Glomerular visceral epithelial cell (primary cell): ENCODE data around the gene MAP3K3.

Source experiments
- DNase-seq: peaks from one replicate; pipeline ENCODE4 v3.0.0-alpha.2; 2016; ENCODE audit errors: extremely low spot score

Gene MAP3K3

DNA sequence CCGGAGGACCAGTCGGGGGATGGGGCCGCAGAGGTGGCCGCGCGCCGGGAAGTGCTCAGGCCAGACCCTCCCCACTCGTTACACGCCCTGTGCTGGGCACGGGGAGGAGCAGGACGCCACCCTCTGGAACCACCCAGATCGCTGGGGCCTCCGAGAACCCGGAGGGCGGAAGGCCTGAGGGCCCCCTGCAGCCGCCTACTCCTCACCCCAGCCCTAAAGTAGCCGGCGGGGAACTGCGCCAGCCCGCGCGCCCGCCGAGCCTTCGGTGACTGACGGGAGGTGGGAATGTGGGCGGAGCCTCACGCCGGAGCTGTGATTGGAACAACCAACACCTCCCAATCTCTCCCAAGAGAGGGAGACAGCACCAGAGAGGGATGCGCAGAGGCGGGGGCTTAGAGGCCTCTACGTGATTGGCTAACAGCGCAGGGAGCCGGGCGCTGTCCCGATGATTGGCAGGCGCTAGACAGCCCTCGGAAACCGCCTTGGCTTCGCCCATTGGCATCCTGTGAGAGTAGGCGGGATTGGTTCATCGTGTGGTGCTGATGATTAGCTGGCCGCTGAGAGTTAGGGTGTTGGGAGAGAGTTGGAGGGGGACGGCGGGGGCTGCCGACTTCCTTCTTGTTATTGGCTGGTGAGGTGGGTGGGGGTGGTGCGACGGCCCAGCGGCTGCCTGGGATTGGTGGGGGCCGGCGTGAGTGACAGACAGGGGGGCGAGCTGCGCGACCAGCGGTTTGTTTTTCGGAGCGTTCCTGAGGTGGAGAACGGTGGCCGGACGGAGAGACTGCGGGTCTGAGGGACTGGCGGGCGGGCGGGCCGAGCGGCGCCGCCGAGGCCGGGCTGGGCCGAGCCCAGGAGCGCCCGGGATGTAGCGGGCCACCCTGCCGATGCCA, at the start of gene MAP3K3:
TSS of gene MAP3K3 (plus strand) at position 734 of the 890 bp plus-strand sequence. CDS start 343 bp downstream, outside the sequence.
- DNase-seq: peak; percentile 100

DNA sequence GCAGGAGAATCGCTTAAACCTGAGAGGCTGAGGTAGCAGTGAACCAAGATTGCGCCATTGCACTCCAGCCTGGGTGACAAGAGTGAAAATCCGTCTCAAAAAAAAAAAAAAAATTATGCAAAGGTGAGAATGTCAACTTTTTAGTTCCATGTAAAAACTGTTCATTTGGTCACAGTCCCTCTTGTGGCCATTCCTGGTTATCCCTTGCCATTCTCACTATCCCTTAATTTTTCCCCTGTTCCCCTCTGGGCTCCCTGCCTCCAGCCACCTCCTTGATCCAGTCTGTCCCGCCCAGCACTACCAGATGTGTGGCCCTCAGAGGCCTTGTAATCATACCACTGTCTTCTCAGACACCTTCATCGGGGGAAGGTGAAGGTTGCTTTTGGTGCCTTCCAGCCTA, 48.6 kb upstream of the MAP3K3 start:
- no peak for DNase-seq

DNA sequence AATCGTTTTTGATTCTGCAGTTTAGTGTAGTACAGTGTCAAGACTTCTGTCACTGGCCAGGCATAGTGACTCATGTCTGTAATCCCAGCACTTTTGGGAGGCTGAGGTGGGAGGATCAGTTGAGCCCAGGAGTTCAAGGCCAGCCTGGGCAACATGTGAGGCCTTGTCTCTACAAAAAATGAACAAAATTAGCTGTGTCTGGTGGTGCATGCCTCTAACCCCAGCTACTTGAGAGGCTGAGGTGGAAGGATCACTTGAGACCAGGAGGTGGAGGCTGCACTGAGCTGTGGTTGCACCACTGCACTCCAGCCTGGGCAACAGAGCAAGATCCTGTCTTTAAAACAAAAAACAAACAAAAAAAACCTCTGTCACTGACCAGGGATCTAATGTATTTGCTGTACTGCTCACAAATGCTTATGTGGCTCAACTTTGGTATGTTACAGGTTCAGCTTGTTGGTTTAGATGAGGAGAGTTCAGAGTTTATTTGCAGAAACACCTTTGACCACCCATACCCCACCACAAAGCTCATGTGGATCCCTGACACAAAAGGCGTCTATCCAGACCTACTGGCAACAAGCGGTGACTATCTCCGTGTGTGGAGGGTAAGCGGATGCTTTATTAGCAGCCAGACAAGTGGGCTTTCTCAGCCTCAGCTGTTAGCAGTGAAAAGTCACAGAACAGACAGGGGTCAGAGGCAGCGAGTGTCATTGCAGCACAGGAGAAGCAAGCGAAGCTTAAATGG, 44.0 kb upstream of the MAP3K3 start:
- no peak for DNase-seq

DNA sequence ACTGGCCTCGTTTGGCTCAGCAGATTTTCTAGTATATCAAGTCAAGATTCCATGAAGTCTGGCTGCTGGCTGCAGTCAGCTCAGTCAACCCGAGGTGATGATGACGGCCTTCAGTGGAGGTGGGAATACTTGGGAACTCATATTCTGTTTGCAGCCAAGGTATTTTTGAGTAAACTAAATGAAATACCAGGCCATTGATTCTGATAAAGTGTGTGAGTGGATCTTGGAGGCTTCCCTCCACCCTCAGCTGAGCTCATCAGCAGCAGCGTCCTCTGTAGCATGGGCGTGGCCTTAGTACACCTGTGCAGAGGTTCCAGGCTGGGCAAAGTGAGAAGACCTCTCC, 43.5 kb upstream of the MAP3K3 start:
- no peak for DNase-seq

DNA sequence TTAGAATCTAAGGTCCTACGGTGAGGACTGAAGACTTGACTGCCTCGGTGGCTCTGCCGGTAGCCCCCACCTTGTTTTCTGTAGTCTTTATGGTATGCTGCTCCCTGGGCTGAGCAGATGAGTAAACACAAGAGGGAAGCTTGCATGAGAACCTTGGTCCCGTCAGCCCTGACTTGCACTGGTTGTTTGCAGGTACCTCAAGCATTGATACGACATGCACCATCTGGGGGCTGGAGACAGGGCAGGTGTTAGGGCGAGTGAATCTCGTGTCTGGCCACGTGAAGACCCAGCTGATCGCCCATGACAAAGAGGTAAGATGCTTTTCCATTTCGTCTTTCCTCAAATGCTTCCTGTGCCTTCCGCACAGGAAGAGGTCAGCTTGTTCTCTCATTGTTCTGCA, 42.6 kb upstream of the MAP3K3 start:
- no peak for DNase-seq

DNA sequence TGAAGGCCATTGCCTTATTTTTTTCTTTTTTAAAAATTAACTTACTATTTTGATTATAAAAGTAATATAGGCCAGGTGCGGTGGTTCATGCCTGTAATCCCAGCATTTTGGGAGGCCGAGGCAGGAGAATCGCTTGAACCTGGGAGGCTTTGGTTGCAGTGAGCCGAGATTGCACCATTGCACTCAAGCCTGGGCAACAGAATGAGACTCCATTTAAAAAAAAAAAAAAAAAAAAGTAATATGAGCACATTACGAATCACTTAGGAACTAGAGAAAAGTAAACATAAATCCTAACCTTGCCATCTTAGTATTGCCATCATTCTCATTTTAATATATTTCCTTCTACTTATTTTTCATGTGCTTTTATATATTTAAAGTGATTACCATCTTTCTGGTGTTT, 34.4 kb upstream of the MAP3K3 start:
- DNase-seq: no peak

DNA sequence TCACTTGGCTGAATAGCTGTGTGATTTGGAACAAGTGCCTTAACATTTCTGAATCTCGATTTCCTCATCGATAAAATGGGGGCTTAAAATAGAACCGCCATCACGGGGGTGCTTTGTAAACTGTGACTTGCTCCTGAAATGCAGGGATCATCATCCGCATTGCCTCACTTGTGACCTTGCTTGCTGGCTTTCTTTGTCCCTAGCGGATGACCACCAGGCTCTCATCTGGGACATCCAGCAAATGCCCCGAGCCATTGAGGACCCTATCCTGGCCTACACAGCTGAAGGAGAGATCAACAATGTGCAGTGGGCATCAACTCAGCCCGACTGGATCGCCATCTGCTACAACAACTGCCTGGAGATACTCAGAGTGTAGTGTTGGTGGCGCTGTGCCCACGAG, 33.4 kb upstream of the MAP3K3 start:
- DNase-seq: no peak

DNA sequence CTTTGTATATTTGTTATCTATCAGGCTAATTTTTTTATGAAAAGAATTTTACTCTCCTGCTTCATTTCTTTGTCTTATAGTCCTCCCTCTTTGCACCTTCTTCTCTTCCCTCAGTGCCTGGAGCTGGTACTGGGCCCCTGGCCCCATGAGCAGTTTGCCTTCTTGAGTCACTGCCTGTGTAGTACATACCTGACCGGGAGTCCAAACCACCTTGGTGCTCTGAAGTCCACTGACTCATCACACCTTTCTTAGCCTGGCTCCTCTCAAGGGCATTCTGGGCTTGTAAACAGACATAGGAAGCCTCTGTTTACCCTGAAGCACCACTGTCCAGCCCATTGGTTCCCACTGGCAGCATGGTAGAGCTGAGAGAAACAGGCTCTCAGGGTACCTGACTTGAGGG, 32.6 kb upstream of the MAP3K3 start:
- DNase-seq: no peak

DNA sequence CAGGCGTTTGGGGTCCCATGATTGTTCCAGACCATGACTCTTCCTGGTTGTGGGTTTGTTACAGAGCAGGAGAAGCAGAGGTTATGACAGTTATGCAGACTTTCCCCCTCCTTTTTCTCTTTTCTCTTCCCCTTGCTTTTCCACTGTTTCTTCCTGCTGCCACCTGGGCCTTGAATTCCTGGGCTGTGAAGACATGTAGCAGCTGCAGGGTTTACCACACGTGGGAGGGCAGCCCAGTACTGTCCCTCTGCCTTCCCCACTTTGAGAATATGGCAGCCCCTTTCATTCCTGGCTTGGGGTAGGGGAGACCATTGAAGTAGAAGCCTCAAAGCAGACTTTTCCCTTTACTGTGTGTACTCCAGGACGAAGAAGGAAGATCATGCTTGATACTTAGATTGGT, 29.4 kb upstream of the MAP3K3 start:
- DNase-seq: no peak

DNA sequence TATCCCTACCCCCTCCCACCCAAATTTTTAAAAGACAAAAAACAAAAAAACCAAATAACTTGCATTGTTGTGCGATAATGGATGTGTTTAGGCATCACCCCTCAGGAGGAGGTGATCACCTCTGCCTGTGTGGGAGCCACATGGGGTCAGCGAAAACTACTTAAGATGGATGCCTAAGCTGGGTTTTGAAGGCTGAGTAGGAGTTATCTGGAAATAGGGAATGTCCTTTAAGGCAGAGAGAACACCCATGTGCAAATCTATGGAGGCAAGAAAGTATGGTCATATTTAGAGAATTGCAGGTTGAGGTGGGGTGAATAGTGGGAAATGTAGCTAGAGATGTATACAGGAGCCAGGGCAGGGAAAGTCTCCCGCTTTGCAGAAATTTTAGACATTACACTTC, 27.1 kb upstream of the MAP3K3 start:
- DNase-seq: no peak

DNA sequence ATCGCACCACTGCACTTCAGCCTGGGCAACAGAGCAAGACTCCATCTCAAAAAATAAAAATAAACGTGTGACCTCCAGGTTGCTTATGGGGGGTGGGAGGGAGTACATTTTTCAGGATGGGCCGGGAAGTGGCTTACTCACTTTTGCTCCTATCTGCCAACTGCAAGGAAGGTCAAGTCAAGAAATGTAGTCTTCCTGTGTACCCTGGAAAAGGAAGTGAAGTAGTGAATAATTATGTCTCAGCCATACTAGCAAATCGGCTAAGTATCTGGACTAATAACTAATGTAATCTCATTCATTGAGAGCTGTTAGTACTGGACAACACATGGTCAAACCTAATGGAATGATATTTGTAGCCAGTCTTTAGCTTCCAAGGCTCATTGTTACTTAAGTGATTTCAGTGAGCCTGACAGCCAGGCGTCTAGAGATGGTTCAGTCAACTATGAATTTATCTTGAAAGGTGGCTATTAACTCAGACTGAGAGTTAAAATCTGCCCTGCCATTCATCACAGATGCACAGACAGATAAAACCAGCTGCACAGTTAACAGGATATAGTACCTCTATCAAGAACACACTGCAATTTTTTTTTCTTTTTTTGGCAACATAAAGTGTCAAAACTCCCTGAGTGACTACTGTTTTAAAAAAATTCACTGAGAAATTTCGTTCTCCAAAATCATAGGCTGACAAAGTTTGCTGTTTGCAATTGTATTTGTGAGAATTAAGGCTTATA, 25.2 kb upstream of the MAP3K3 start:
- no peak for DNase-seq

DNA sequence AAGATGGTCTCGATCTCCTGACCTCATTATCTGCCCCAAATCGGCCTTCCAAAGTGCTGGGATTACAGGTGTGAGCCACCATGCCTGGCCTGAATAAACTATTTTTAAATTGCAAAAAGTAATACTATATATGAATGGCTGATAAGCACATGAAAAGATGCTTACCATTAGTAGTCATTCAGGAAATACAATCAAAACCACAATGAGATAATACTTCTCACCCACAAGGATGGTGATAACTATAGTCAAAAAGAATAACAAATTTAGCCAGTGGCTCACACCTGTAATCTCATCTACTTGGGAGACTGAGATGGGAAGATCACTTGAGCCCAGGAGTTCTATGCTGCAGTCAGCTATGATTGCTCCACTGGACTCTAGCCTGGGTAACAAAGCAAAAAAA, 23.9 kb upstream of the MAP3K3 start:
- DNase-seq: no peak

DNA sequence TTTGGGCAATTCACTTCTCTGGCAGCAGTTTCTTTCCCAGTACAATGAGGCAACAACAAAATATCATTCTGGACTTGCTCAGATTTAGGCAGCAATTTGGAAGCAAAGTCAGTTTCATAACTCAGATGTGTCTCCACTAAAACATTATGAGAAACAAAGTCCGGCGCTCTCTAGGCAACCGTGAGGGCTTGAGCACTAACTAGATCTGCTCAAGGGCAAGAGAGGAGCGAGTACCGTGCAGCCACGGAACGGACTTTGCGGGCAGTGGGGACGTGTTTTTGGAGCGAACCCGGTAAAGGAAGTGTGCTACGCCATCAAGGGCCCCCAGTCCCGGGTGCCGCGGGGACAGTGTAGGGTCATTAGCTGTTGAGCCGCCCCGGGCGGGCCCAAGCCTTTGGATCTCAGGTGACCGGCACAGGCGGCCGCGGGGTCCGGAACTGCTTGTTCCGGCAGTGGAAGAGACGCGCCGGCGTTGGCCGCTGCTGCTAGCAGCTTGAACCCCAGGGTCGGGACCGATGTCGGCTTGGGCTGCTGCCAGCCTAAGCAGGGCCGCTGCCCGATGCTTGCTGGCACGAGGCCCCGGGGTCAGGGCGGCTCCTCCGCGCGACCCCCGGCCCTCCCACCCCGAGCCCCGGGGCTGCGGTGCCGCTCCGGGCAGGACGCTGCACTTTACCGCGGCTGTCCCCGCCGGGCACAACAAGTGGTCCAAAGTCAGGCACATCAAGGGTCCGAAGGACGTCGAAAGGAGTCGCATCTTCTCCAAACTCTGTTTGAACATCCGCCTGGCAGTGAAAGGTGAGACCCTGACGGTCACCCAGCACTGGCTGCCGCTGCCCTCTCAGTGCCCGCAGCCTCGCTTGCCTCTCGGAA, 21.4 kb upstream of the MAP3K3 start, which contains the start of gene TACO1:
TSS of gene TACO1 (plus strand) at position 327 of the 870 bp plus-strand sequence. CDS start at position 516, 189 bp downstream.
- DNase-seq: peak; percentile 84

DNA sequence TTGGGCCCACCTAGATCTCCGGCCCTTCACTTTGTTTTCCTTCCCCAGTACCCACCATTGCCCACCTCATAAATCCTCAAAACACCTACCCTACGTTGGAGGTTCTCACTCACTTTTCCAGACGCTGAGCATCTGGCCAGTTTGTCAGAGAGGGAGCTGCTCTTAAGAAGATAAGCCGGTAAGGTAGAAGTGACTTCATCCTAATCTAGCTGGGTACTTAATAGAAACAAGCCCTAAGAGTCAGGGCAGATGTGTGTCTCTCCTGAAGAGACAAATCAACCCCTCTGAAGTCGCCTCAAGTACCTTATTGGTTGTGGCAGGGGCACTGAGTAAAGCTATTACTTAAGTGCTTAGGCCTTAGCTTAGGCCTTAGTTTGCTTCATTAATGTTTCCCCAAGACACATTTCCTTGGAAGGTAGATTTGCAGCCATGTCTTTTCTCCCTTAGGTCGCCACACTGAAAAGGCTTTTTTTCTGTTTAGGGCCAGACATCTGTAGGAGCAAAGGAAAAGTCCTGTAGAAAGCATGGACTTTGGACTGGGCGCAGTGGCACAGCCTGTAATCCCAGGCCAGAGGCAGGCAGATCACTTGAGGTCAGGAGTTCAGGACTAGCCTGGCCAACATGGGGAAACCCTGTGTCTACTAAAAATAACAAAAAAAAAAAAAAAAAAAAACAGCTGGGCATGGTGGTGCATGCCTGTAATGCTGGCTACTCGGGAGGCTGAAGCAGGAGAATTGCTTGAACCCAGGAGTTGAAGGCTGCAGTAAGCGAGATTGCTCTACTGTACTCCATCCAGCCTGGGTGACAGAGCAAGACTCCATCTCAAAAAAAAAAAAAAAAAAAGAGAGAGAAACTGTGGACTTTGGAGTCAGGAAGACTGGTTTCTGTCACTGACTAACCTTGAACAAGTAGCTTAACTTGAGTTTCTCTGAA, 20.5 kb upstream of the MAP3K3 start:
- no peak for DNase-seq

DNA sequence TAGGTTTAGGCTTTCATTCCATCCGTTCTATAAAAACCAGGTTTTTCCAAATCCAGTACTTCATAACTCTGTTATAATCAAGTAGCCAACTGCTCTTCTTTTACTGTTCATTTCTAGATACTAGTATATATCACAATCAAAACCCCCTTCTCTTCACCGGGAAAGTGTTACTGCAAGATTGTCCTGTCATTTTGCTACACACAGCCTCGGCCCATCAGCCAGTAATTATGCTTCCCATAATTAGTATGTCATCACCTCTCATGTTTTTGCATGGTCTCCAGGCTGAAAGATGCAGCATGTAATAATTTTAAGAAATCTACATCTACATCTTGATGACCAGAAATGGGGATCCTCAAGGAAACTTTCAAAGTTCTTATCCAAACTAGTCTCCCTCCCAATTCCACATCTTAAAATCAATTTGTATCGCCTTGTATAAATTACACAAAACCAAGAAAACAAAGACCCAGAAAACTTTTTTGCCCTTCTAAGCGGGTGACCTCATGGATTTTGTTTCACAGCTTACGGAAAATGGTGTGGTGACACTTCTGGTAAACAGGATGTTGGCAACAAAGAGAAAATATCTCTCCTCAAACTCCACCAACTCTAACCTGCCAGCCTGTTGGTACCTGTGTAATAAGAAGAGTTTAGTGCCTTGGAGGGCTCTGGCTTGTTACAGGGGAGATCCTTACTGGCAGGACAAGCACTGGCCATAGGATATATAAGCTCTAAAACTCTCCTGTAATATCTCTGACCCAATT, 12.2 kb upstream of the MAP3K3 start:
- DNase-seq: no peak

DNA sequence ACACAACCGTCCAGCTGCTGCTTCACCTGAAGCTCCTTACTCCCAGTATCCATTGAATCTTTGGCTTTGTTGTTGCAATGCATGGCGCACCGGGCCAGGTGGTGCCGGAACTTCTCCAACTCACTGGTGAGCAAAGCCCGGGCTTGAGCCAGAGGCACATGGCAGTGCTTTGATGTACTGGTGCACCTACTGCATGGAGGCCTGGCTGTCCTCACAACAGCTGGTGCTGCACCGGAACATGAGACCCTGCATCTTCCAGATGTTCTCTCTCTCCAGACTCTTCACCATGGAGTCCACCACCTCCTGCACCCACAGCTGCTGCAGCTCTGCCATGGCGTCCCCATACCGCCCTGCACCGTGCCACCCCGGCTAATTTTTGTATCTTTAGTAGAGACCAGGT, 11.4 kb upstream of the MAP3K3 start:
- DNase-seq: no peak

DNA sequence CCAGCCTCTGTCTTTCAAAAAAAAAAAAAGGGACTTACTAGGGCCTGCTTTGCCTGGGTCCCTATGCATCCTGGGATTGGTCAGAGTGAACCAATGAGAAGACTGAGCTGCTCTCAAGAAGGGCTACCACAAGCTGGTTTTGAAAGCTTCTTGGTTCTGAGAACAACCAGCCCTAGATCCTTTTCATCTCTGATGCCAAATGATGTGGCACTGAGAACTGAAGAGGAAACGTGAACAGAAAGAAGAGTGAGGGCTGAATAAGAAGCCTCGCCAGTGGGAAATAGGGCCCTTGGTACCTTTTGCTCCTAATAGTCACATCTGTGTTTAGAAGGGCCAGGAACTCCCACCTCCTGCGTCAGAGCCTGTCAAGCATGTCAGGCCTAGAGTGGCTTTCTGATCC, 10.9 kb upstream of the MAP3K3 start:
- DNase-seq: no peak

DNA sequence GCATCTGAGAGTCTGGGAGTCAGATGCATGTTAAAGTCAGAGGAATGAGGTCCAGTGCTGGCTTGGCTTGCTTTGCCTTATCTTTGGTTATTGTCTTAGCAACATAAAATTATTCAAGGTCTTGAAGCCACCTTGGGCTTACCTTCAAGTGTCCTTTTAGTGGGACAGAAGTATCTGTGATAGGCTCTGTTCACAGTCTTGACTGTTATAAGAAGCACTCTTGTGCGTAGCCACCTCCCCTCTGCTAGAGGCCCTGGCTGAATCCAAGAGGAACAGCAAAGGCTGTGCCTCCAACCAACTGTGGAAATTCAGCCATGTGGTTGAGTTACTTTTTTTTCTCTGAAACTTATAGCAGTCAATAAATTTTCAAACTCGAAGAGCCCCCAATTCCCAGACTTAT, 8.6 kb upstream of the MAP3K3 start:
- no peak for DNase-seq

DNA sequence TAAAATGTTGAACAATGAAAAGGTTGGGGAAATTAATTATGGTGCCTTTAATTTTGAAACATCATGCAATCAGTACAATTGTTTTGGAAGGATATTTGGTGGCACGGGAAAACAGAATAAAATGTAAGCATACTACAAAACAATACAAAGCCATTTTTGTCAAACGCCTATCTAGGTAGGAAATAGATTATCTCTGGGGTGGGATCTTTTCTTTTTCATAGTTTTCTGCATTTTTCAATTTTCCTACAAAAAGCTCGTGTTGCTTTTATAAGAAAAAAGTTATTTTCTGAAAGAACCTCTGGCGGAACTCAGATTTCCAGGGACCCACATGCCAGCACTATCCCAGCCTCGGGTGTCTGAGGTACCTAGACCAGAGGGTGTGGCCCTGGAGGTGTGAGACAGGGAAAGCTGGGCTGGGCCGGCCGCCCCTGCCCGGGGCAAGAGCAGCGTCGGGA, 961 bp upstream of the MAP3K3 start:
- no peak for DNase-seq
